GDM1 (cell line): ENCODE measurements around the gene RUSC1.
"Not testable (repeated sequence)": the region's sequence is repeated elsewhere in the genome, so short reads cannot be mapped to it uniquely, and the experiment has no call there.

Experiments used
- DNase-seq: peaks from one replicate; lab custom pipeline; 2025; lab: John Stamatoyannopoulos, UW

Gene RUSC1

GRCh38 chr1:155320661-155321617 is at the start of gene RUSC1:
RUSC1 (plus strand) TSS chr1:155320894; CDS start chr1:155321774, 880 bp downstream.
- no peak for DNase-seq

- DNase-seq = no peak
Observed at GRCh38 chr1:155272466-155273342, 48.0 kb upstream of the RUSC1 start.

GRCh38 chr1:155273343-155274245 is 47.1 kb upstream of the RUSC1 start, which contains the start of gene CLK2:
CLK2 (minus strand) TSS chr1:155273504; CDS start chr1:155270977, 2,527 bp downstream.
- peak; percentile 98 for DNase-seq

GRCh38 chr1:155277070-155277901 is 43.4 kb upstream of the RUSC1 start, which contains the start of gene HCN3:
HCN3 (plus strand) TSS chr1:155277463; CDS start chr1:155277591, 128 bp downstream.
- peak; percentile 90 for DNase-seq

GRCh38 chr1:155277902-155278688 is 42.6 kb upstream of the RUSC1 start:
- DNase-seq = no peak

- no peak for DNase-seq
Observed at GRCh38 chr1:155278689-155279160, 42.0 kb upstream of the RUSC1 start.

- no peak for DNase-seq
Observed at GRCh38 chr1:155279268-155279667, 41.4 kb upstream of the RUSC1 start.

- no peak for DNase-seq
Observed at GRCh38 chr1:155282488-155283091, 38.1 kb upstream of the RUSC1 start.

- DNase-seq = no peak
Observed at GRCh38 chr1:155284476-155284875, 36.2 kb upstream of the RUSC1 start.

- no peak for DNase-seq
Observed at GRCh38 chr1:155285063-155285462, 35.6 kb upstream of the RUSC1 start.

GRCh38 chr1:155285631-155286044 is 35.1 kb upstream of the RUSC1 start:
- DNase-seq = no peak

GRCh38 chr1:155286544-155286943 is 34.1 kb upstream of the RUSC1 start:
- no peak for DNase-seq

GRCh38 chr1:155287987-155288543 is 32.6 kb upstream of the RUSC1 start:
- DNase-seq = no peak

- not testable (repeated sequence) for DNase-seq
Observed at GRCh38 chr1:155291006-155291405, 29.7 kb upstream of the RUSC1 start.

GRCh38 chr1:155293086-155293749 is 27.5 kb upstream of the RUSC1 start:
- no peak for DNase-seq

- no peak for DNase-seq
Observed at GRCh38 chr1:155294520-155295182, 26.0 kb upstream of the RUSC1 start.

GRCh38 chr1:155295183-155295941 is 25.3 kb upstream of the RUSC1 start:
- DNase-seq = no peak
